MV-4-11 (cell line): ENCODE data around the gene PRLR.
"Not testable (repeated sequence)": the region's sequence is repeated elsewhere in the genome, so short reads cannot be mapped to it uniquely, and the experiment has no call there.

Experiments
- DNase-seq: peaks from one replicate; lab custom pipeline; 2025; lab: John Stamatoyannopoulos, UW

Gene PRLR

DNA sequence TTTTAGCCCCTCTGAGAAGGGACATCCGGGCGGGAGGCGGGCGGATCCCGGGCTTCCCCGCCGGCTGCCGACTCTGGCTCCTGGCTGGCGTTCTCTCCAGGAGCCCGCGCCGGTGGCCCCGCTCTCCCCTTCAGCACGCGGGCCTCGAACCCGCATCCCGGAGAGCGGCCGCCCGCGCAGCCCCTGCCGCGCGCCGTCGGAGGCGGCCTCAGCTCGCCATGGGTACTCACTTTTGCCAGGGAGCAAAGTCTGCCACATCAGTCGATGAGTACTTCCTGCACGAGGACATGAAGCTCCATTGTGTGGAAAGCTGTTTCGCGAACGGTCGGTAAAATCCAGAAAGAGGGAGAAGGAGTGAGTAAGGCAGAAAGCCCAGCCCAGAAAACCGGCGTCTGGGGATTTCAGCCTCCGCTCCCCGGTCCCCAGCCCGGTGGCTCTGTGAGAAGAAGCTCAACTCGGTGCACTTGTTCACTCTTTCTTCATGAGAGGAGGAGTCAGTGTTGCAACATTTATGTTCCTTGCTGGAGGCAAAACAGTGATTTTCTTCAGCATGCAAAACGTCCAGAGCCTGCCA lies at the start of gene PRLR:
PRLR (minus strand) TSS at position 450 of the 574 bp plus-strand sequence. CDS start 140,867 bp downstream, outside the sequence.
- DNase-seq: peak; percentile 35

- no peak for DNase-seq
Observed at GRCh38 chr5:35274839-35275509, 44.7 kb upstream of the PRLR start.

- DNase-seq: peak; percentile 81
Observed at GRCh38 chr5:35269006-35269405, 38.7 kb upstream of the PRLR start.

DNA sequence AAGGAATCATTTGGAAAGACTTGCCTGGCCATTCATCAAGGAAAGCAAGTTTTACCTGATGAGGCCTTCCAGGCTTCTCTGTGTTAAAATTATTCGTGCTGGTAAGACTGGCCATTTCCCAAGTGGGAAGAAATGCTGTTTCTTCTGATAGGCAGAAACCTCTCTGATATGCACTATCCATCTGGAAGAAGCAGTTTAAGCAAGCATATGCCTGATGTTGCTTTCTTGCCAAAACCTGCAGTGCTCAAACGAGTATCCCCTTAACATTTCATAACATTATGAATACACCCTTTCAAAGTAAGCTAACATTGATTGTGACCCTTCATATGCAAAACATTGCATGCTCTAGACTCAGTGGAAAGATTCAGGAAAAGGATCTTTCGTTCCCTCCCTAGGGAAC lies 36.0 kb upstream of the PRLR start:
- DNase-seq: no peak

DNA sequence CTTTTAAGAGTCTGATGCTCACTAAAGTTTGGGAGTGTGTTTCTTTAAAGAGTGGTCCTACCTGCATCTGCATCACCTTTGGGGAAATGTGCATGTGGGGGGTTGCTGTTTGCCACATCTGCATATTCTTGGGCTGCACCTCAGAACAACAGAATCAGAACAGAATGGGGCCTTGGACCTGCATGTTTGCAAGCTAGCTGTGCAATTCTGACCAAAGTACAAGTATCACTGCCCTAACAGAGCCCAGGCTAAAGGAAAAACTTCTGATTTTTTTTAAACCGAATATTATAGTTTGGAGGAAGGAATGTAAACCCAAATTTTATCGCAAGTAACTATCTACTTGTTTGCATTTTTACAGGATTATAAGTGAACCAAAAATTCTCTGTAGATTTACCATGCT lies 34.2 kb upstream of the PRLR start:
- DNase-seq: no peak

DNA sequence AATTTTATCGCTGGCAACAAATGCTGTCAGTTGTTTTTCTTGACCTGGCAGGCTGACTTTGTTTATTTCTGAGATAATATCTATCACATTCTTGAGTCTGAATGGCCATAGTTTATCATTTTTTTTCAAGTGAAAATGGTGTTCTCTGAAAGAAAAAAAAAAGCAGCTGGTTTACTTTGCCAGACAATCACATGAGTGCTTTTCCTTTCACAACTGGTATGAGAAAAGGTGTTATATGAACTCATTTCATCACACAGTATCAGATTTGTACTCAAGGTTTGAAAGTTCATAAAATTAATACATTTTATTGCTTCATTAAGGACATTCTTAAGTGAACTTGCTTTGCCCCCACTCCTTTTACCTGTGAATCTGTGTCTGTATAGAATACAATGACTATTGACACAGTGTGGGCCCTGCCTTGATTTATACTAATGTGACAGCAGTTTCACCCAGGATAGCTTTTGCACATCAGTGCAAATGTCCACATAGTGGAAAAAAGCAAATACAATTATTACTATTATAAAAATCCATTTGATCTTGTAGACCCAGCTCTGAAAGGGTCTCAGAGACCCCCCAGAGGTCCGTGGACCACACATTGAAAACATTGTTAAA lies 33.1 kb upstream of the PRLR start:
- DNase-seq: no peak

GRCh38 chr5:35253582-35253981 lies 23.3 kb upstream of the PRLR start:
- no peak for DNase-seq

DNA sequence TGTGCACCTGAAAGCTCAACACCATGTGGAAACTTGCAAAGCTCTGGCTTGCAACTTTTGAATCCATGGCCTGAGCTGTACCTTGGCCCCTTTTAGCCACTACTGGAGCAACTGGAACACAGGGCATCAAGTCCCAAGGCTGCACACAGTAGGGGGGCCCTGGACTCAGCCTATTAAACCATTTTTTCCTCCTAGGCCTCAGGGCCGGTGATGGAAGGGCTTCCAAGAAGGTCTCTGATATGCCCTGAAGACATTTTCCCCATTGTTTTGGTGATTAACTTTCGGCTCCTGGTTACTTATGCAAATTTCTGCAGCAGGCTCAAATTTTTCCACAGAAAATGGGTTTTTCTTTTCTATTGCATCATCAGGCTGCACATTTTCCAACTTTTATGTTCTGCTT lies 22.7 kb upstream of the PRLR start:
- DNase-seq: no peak

DNA sequence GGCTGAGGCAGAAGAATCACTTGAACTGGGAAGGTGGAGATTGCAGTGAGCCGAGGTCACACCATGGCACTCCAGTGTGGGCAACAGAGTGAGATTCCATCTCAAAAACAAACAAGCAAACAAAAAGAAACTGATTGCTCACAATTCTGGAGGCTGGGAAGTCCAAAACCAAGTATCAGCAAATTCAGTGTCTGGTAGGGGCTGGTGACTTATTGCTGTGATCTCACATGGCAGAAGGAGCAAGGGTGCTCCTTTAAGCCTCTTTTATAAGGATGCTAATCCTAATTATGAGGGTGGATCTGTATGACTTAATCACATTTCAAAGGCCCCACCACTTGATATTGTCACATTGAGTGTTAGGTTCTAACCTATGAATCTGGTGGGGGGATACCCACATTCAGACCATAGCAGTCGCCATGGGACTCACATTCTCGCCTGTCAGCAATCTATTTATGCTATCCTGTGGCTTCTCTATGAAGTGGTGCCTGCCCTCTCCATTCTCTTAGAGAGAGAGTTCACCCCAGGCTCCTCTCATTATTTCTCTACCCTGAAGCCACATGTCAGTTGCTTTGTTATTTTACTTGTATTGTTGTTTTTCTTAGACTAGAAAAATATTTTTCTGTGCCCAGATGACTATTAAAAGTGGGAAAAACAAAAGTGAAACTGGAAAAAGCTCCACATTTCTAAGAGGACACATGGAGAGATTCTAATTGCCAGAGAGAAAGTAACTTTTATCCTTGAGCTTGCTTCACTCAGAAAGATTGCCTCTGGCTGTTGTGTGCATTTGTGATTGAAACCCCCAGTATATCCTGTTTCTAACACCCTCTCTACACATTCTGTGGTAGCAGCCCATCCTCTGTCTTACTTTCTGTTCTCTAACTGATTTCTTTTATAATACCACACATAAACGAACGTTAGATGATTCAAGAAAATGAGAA lies 18.8 kb upstream of the PRLR start:
- peak; percentile 1 for DNase-seq

GRCh38 chr5:35247648-35248034 lies 17.4 kb upstream of the PRLR start:
- no peak for DNase-seq

GRCh38 chr5:35246900-35247647 lies 16.8 kb upstream of the PRLR start:
- DNase-seq: no peak

DNA sequence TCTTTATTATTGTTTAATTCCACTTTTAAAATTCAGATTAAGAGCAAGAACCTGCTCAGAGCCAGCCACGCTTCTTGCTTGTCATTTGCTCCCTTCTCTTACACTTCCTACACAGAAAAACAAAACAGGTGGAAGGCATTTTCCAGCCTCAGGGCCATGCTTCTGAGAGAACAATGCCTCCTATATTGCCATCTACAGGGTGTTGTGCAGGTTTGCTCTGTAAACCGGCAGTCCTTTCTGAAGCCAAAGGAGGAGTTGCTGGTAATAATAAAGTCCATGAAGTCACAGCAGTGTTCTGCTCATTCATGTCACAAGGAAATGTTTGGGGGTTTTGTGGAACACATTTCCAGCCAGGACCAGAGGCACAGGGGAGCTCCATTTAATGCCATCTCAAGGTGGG lies 16.1 kb upstream of the PRLR start:
- DNase-seq: no peak

GRCh38 chr5:35245371-35245770 lies 15.1 kb upstream of the PRLR start:
- not testable (repeated sequence) for DNase-seq

- DNase-seq: no peak
Observed at GRCh38 chr5:35244171-35244570, 13.9 kb upstream of the PRLR start.

DNA sequence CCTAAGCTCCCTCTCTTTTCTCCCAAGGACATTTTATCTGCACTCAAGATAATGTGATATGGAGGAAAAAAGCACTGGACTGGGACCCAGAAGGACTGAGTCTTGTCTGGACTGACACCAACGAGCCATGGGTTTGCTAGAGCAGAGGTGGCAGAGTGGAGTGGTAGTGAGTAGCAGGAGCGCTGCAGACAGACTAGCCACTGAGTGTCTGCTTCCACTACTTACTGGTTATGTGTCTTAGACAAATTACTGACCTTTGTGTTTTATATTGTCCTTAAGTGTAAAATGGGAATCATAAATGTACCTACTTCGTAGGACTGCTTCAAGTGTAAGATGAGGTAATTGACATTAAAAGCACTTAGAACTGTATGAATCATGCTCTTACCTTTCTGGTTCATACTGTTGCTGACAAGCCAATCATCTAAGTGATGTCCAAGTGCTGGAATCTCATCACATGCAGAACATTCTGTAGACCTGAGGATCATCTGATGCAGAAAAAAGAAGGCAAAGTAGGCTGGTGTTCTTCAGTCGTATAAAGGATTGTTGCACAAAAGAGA lies 12.5 kb upstream of the PRLR start:
- DNase-seq: no peak

- no peak for DNase-seq
Observed at GRCh38 chr5:35240892-35241291, 10.6 kb upstream of the PRLR start.

- no peak for DNase-seq
Observed at GRCh38 chr5:35239911-35240610, 9.8 kb upstream of the PRLR start.

DNA sequence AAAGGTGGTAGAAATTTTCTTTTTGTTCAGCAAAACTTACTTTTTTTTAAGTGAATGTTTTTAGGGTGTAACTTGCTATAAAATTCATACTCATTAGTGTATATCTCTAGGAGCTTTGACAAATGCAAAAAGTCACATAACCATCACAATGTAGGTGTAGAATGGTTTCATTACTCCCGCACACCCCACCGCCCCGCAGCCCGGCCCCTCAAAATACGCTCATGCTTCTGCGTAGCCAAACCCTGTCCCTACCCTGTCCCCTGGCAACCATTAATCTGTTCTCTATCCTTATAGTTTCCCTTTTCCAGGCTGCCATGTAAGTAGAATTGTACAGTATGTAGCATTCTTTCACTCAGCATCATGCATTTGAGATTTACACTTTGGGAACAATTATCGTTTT lies 9.2 kb upstream of the PRLR start:
- DNase-seq: no peak

DNA sequence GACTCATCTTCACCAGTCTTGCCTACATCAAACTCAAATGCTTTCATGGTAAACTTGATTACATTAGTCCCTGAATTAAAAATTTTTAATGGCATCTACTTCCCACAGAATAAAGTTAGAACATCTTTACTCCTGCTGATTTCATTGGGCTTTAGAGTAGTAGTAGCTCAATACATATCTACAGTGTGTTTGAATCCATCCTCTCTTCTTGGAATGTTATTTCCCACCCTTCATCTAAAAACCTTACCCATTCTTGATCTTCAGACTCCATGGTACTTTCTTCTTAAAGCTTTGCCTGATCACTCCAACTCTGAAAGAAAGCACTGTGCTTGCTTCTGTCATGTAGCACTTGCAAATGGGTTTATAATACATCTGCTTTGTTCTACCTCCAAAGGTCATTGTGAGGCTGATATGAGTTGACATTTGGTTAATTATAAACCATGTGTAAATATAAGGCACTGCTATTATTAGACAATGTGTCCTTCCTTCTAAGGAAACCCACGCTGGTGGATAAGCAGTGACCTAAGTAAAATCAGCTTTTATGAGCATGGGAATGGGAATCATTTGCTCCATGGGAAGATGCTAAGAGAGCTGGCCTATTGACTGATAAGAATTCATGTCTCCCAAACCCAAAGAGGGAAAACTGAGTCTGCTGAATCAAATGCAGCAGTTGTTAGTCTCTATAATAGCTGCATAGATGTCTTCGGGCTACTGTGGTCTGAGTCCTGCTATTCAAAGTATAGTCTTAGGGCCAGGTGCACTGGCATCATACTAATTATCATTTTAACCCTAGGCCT lies 7.5 kb upstream of the PRLR start:
- no peak for DNase-seq

DNA sequence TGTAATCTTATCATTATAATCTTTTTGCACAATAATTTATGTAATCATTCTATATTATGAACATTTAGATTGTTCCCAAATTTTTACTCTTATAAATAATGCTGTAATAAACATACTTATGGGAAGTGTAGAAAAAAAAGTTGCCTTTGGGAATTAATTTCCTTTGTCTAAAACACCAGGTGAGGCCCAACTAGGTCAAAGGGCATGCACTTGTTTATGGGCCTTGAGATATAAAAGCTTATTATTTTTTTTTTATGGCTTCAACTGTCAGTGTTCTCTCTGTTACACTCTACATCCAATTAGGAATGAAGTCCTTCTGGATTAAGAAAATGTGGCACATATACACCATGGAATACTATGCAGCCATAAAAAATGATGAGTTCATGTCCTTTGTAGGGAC lies 6.5 kb upstream of the PRLR start:
- no peak for DNase-seq
